Ascending aorta (tissue), 2 donors: ENCODE measurements around the gene CMTM2. TPM values are rescaled to one million over a fixed set of nuclear protein-coding genes. Genes with fewer than 3 reads are reported as not detected.

Source experiments
- DNase-seq, 2 donors: peaks; one replicate each; pipeline ENCODE4 v3.0.0-alpha.2; 2019; ENCODE audit warnings: low spot score in 2 of 2
- H3K27ac ChIP-seq, 2 donors: fragments of 200-600 bp; sonication (generic); one replicate each; pipeline ENCODE4 v1.5.1; 2016 to 2017; ENCODE audit warnings: mild to moderate bottlenecking in 1 of 2
- H3K27me3 ChIP-seq: fragments of 200-600 bp; sonication (generic); one replicate; pipeline ENCODE4 v1.5.1; 2017
- H3K36me3 ChIP-seq, 2 donors: fragments of 200-600 bp; sonication (generic); one replicate each; pipeline ENCODE4 v1.5.1; 2016
- H3K4me1 ChIP-seq, 2 donors: fragments of 200-600 bp; sonication (generic); one replicate each; pipeline ENCODE4 v1.5.1; 2016 to 2017; ENCODE audit warnings: mild to moderate bottlenecking in 1 of 2
- H3K4me3 ChIP-seq, 2 donors: fragments of 200-600 bp; sonication (generic); one replicate each; pipeline ENCODE4 v1.5.1; 2016 to 2017; ENCODE audit warnings: mild to moderate bottlenecking in 1 of 2
- H3K9me3 ChIP-seq, 2 donors: fragments of 200-600 bp; sonication (generic); one replicate each; pipeline ENCODE4 v1.5.1; 2016
- CTCF ChIP-seq, 3 experiments: fragments of 200-600 bp in 2 of 3; fragments of 450-650 bp in 1 of 3; sonication (generic) in 2 of 3; IDR thresholded peaks; one replicate each; pipeline ENCODE4 v1.5.1; 2016 to 2019; ENCODE audit warnings: antibody characterized with exemption in 3 of 3, mild to moderate bottlenecking in 1 of 3, moderate library complexity in 1 of 3
- intact Hi-C: fragments of 100-400 bp; cut with DNase I; formaldehyde crosslinking; loops from one replicate; pipeline ENCODE4 v1.15.1; 2023
- total RNA-seq: library from RNA; depleted of rRNA; stranded (reverse); fragments of >200 nt; gene quantifications from one replicate; pipeline ENCODE4 v1.1.0, GENCODE V29; 2016

Gene CMTM2
- total RNA-seq, 1 donor from 2014 or later = not detected

GRCh38 chr16:66554495-66554894 is 24.8 kb upstream of the CMTM2 start:
- Histone ChIP-seq H3K36me3 (peaks cover 9 to 10% of the 10 kb centered on the region in 2 donors), H3K4me3 (no peak overlapping the region), H3K27me3 (no peaks in the 10 kb centered on the region), H3K4me1 (peaks cover 11 to 15% of the 10 kb centered on the region in 2 donors), H3K27ac (no peak overlapping the region), H3K9me3 (no peaks in the 10 kb centered on the region)
- TF ChIP-seq CTCF (IDR thresholded peaks at IDR 0.05) = no peak
- no peak for DNase-seq
- intact Hi-C loops = no loop called here

- TF ChIP-seq CTCF (IDR thresholded peaks at IDR 0.05) = no peak
- DNase-seq = no peak
- Histone ChIP-seq H3K27me3 (no peaks in the 10 kb centered on the region), H3K4me3 (no peak overlapping the region), H3K4me1 (peaks cover 0 to 2% of the 10 kb centered on the region in 2 donors), H3K36me3 (peaks cover 9 to 23% of the 10 kb centered on the region in 2 donors), H3K9me3 (no peaks in the 10 kb centered on the region), H3K27ac (no peak overlapping the region)
- intact Hi-C loops = no loop called here
Measured at GRCh38 chr16:66560107-66560506, 19.2 kb upstream of the CMTM2 start.

GRCh38 chr16:66561381-66562080 is 17.7 kb upstream of the CMTM2 start:
- Histone ChIP-seq H3K27ac (no peak overlapping the region), H3K27me3 (no peaks in the 10 kb centered on the region), H3K4me3 (no peak overlapping the region), H3K9me3 (no peaks in the 10 kb centered on the region), H3K36me3 (peaks cover 9 to 34% of the 10 kb centered on the region in 2 donors), H3K4me1 (no peaks in the 10 kb centered on the region)
- TF ChIP-seq CTCF (IDR thresholded peaks at IDR 0.05) = no peak
- DNase-seq = no peak
- intact Hi-C loops = no loop called here

GRCh38 chr16:66562409-66562808 is 16.9 kb upstream of the CMTM2 start:
- Histone ChIP-seq H3K36me3 (peaks cover 5 to 37% of the 10 kb centered on the region in 2 donors), H3K27me3 (no peaks in the 10 kb centered on the region), H3K4me3 (no peak overlapping the region), H3K9me3 (no peaks in the 10 kb centered on the region), H3K4me1 (no peaks in the 10 kb centered on the region), H3K27ac (no peak overlapping the region)
- no peak for DNase-seq
- intact Hi-C loops = no loop called here
- no peak for TF ChIP-seq CTCF (IDR thresholded peaks at IDR 0.05)

GRCh38 chr16:66562986-66563385 is 16.3 kb upstream of the CMTM2 start:
- no peak for TF ChIP-seq CTCF (IDR thresholded peaks at IDR 0.05)
- no peaks in the 10 kb centered on the region for H3K9me3 ChIP-seq
- H3K36me3 ChIP-seq = peaks cover 4 to 37% of the 10 kb centered on the region in 2 donors
- H3K27ac ChIP-seq = no peak overlapping the region
- H3K27me3 ChIP-seq = no peaks in the 10 kb centered on the region
- DNase-seq = no peak
- intact Hi-C loops = no loop called here
- H3K4me1 ChIP-seq = no peaks in the 10 kb centered on the region
- no peak overlapping the region for H3K4me3 ChIP-seq
